Neural cell (in vitro differentiated cells): ENCODE measurements around the gene HDGFL2. TPM values are rescaled to one million over a fixed set of nuclear protein-coding genes. Genes with fewer than 3 reads are reported as not detected.

Experiments
- H2AFZ ChIP-seq: fragments of 200-600, 300-800 bp; sonication (generic), shearing (Covaris generic); 2 replicates; pipeline ENCODE4 v1.6.0; 2014; ENCODE audit warnings: low read depth, mild to moderate bottlenecking, antibody characterized with exemption, low read length, moderate library complexity
- H3F3A ChIP-seq: fragments of 200-600 bp; shearing (Covaris generic); 2 replicates; pipeline ENCODE4 v1.6.1; 2016; ENCODE audit warnings: mild to moderate bottlenecking, moderate library complexity, mixed read lengths, antibody characterized with exemption, low read length; ENCODE audit not compliant: insufficient read depth, poor library complexity, severe bottlenecking
- H3K27ac ChIP-seq: fragments of 200-600, 300-800 bp; sonication (generic), shearing (Covaris generic); 2 replicates; pipeline ENCODE4 v1.5.1; 2014; ENCODE audit warnings: mild to moderate bottlenecking, low read length, moderate library complexity
- H3K27me3 ChIP-seq: fragments of 300-800, 200-600 bp; sonication (generic), shearing (Covaris generic); 2 replicates; pipeline ENCODE4 v1.6.0; 2014; ENCODE audit warnings: mild to moderate bottlenecking, low read depth, low read length, moderate library complexity; ENCODE audit not compliant: insufficient read depth
- H3K36me3 ChIP-seq: fragments of 300-800, 200-600 bp; sonication (generic), shearing (Covaris generic); 2 replicates; pipeline ENCODE4 v1.5.1; 2014; ENCODE audit warnings: mild to moderate bottlenecking, antibody characterized with exemption, low read length, moderate library complexity; ENCODE audit not compliant: insufficient read depth
- H3K4me2 ChIP-seq: fragments of 300-800, 200-600 bp; sonication (generic), shearing (Covaris generic); 2 replicates; pipeline ENCODE4 v1.6.0; 2014; ENCODE audit warnings: mild to moderate bottlenecking, low read length
- H3K4me3 ChIP-seq: fragments of 300-800, 200-600 bp; sonication (generic), shearing (Covaris generic); 2 replicates; pipeline ENCODE4 v1.5.1; 2014; ENCODE audit warnings: mild to moderate bottlenecking, low read length, moderate library complexity
- H3K79me2 ChIP-seq: fragments of 200-600 bp; shearing (Covaris generic); replicated peaks from 2 replicates; pipeline ENCODE4 v1.6.0; 2014; ENCODE audit warnings: mild to moderate bottlenecking, low read length, moderate library complexity; ENCODE audit not compliant: insufficient read depth
- H3K9ac ChIP-seq: fragments of 300-800, 200-600 bp; sonication (generic), shearing (Covaris generic); 2 replicates; pipeline ENCODE4 v1.6.1; 2016; ENCODE audit warnings: mild to moderate bottlenecking, low read length, mixed read lengths
- H3K9me2 ChIP-seq: fragments of 200-600 bp; shearing (Covaris generic); 2 replicates; pipeline ENCODE4 v1.6.1; 2016; ENCODE audit warnings: mild to moderate bottlenecking, low read length, mixed read lengths; ENCODE audit not compliant: insufficient read depth
- H3K9me3 ChIP-seq: fragments of 200-600, 300-800 bp; sonication (generic), shearing (Covaris generic); 2 replicates; pipeline ENCODE4 v1.6.1; 2016; ENCODE audit warnings: mild to moderate bottlenecking, mixed run types, low read length, moderate library complexity, mixed read lengths
- H4K20me1 ChIP-seq: fragments of 200-600 bp; shearing (Covaris generic); 2 replicates; pipeline ENCODE4 v1.6.1; 2016; ENCODE audit warnings: mild to moderate bottlenecking, mixed run types; ENCODE audit not compliant: insufficient read depth
- EP300 ChIP-seq: fragments of 450-650 bp; conservative IDR thresholded peaks from 2 replicates; pipeline ENCODE4 v1.6.1; 2014; ENCODE audit warnings: antibody characterized with exemption, mild to moderate bottlenecking, moderate library complexity; ENCODE audit not compliant: poor library complexity, severe bottlenecking
- EZH2 ChIP-seq: fragments of 200-600, 300-800 bp; shearing (Covaris generic), sonication (generic); IDR thresholded peaks from 2 replicates; pipeline ENCODE4 v1.6.1; 2014; ENCODE audit warnings: antibody characterized with exemption, low read length, borderline replicate concordance, mild to moderate bottlenecking; ENCODE audit not compliant: insufficient read depth, poor library complexity, severe bottlenecking
- MXI1 ChIP-seq: fragments of 450-650 bp; conservative IDR thresholded peaks from 2 replicates; pipeline ENCODE4 v1.6.1; 2014; ENCODE audit warnings: antibody characterized with exemption, mild to moderate bottlenecking; ENCODE audit not compliant: poor library complexity, severe bottlenecking
- POLR2AphosphoS5 ChIP-seq: IDR thresholded peaks from 2 replicates; pipeline ENCODE4 v1.6.1; 2012
- RAD21 ChIP-seq: fragments of 450-650 bp; conservative IDR thresholded peaks from 2 replicates; pipeline ENCODE4 v1.6.1; 2014; ENCODE audit warnings: antibody characterized with exemption, mild to moderate bottlenecking, moderate library complexity
- SMC3 ChIP-seq: fragments of 450-650 bp; conservative IDR thresholded peaks from 2 replicates; pipeline ENCODE4 v1.6.1; 2014; ENCODE audit warnings: antibody characterized with exemption, mild to moderate bottlenecking, moderate library complexity; ENCODE audit not compliant: poor library complexity
- TAF1 ChIP-seq: IDR thresholded peaks from 2 replicates; pipeline ENCODE4 v1.6.1; 2012; ENCODE audit warnings: low read depth
- polyA plus RNA-seq: library from polyadenylated mRNA; depleted of rRNA; stranded (reverse); fragments of >200 nt; gene quantifications from 2 replicates; pipeline ENCODE4 v1.2.3, GENCODE V29; 2014
- TF ChIP-seq, protein P1 (sequence below): fragments of 450-650 bp; IDR thresholded peaks from 2 replicates; pipeline ENCODE4 v1.5.1; 2014; ENCODE audit warnings: antibody characterized with exemption, mild to moderate bottlenecking, moderate library complexity; ENCODE audit not compliant: poor library complexity, severe bottlenecking
- TF ChIP-seq, protein P2 (sequence below): IDR thresholded peaks from 2 replicates; pipeline ENCODE4 v1.6.1; 2012; ENCODE audit warnings: borderline replicate concordance

HDGFL2 gene
- polyA plus RNA-seq, 1 donor from 2014 or later: 79.7 TPM

DNA sequence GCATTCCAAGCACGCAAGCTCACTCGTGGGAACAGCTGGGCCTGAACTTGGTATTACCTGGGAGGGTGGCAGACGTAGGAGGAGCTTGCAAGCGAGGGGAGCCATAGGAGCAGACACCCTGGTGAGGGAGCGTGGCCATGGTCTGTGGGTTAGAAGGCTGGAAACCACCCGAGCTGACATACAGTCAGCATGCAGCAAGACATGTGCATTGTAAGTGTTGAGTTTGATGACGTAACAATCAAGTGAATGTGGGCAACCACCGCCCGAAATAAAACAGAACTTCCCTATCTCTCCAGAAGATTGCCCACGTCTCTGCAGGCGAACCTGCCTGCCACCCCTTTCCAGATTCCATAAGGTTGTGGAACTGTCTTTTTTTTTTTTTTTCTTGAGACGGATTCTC, 41.3 kb upstream of the HDGFL2 start:
- Histone ChIP-seq H3K36me3 (no peaks in the 10 kb centered on the region), H3F3A (no peaks in the 10 kb centered on the region), H2AFZ (no peak overlapping the region), H3K27me3 (no peaks in the 10 kb centered on the region), H3K9me3 (no peaks in the 10 kb centered on the region), H3K27ac (no peak overlapping the region), H3K4me2 (no peak overlapping the region), H3K79me2 (no peaks in the 10 kb centered on the region), H3K9ac (no peak overlapping the region), H4K20me1 (no peaks in the 10 kb centered on the region), H3K9me2 (no peaks in the 10 kb centered on the region), H3K4me3 (no peak overlapping the region)
- TF ChIP-seq POLR2AphosphoS5 (no peak), MXI1 (no peak), TAF1 (no peak), RAD21 (no peak), SMC3 (no peak), EZH2 (no peak), EP300 (no peak)
- TF ChIP-seq, protein P1, sequence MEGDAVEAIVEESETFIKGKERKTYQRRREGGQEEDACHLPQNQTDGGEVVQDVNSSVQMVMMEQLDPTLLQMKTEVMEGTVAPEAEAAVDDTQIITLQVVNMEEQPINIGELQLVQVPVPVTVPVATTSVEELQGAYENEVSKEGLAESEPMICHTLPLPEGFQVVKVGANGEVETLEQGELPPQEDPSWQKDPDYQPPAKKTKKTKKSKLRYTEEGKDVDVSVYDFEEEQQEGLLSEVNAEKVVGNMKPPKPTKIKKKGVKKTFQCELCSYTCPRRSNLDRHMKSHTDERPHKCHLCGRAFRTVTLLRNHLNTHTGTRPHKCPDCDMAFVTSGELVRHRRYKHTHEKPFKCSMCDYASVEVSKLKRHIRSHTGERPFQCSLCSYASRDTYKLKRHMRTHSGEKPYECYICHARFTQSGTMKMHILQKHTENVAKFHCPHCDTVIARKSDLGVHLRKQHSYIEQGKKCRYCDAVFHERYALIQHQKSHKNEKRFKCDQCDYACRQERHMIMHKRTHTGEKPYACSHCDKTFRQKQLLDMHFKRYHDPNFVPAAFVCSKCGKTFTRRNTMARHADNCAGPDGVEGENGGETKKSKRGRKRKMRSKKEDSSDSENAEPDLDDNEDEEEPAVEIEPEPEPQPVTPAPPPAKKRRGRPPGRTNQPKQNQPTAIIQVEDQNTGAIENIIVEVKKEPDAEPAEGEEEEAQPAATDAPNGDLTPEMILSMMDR: no peak
- TF ChIP-seq, protein P2, sequence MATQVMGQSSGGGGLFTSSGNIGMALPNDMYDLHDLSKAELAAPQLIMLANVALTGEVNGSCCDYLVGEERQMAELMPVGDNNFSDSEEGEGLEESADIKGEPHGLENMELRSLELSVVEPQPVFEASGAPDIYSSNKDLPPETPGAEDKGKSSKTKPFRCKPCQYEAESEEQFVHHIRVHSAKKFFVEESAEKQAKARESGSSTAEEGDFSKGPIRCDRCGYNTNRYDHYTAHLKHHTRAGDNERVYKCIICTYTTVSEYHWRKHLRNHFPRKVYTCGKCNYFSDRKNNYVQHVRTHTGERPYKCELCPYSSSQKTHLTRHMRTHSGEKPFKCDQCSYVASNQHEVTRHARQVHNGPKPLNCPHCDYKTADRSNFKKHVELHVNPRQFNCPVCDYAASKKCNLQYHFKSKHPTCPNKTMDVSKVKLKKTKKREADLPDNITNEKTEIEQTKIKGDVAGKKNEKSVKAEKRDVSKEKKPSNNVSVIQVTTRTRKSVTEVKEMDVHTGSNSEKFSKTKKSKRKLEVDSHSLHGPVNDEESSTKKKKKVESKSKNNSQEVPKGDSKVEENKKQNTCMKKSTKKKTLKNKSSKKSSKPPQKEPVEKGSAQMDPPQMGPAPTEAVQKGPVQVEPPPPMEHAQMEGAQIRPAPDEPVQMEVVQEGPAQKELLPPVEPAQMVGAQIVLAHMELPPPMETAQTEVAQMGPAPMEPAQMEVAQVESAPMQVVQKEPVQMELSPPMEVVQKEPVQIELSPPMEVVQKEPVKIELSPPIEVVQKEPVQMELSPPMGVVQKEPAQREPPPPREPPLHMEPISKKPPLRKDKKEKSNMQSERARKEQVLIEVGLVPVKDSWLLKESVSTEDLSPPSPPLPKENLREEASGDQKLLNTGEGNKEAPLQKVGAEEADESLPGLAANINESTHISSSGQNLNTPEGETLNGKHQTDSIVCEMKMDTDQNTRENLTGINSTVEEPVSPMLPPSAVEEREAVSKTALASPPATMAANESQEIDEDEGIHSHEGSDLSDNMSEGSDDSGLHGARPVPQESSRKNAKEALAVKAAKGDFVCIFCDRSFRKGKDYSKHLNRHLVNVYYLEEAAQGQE: no peak

DNA sequence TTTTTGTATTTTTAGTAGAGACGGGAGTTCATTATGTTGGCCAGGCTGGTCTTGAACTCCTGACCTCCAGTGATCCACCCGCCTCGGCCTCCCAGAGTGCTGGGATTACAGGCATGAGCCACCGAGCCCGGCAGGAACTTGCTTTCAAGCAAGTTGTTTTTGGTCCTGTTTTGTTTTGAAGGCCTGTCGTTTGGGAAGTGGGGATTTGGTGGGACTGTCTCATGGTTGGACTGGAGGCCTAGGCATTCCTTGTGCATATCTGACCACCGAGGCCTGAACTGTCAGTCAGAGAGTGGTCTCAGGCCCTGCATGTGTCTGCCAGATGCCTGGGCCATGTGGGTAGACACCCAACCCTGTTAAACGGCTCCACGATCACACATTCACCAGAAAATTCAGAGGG, 40.8 kb upstream of the HDGFL2 start:
- TF ChIP-seq MXI1 (no peak), SMC3 (no peak), EP300 (no peak), EZH2 (no peak), RAD21 (no peak), TAF1 (no peak), POLR2AphosphoS5 (no peak)
- TF ChIP-seq, protein P1: no peak
- TF ChIP-seq, protein P2: no peak
- Histone ChIP-seq H3K79me2 (no peaks in the 10 kb centered on the region), H4K20me1 (no peaks in the 10 kb centered on the region), H3K9ac (no peak overlapping the region), H3K27me3 (no peaks in the 10 kb centered on the region), H3K27ac (no peak overlapping the region), H2AFZ (no peak overlapping the region), H3K4me2 (no peak overlapping the region), H3F3A (no peaks in the 10 kb centered on the region), H3K4me3 (no peak overlapping the region), H3K36me3 (no peaks in the 10 kb centered on the region), H3K9me2 (no peaks in the 10 kb centered on the region), H3K9me3 (no peaks in the 10 kb centered on the region)
